MM.1S (cell line): ENCODE results near the gene LLGL1.

Experiments
- DNase-seq: peaks from one replicate; pipeline ENCODE4 v3.0.0-alpha.2; 2015
- H2AFZ ChIP-seq: fragments of 300-600 bp; sonication (generic); 2 replicates; pipeline ENCODE4 v1.6.0; 2016; ENCODE audit warnings: antibody characterized with exemption, low read length
- H3F3A ChIP-seq: fragments of 300-600 bp; sonication (generic); 2 replicates; pipeline ENCODE4 v1.6.1; 2016; ENCODE audit warnings: mild to moderate bottlenecking, antibody characterized with exemption, low read length, moderate library complexity, mixed read lengths; ENCODE audit not compliant: insufficient read depth
- H3K27ac ChIP-seq: fragments of 300-600 bp; sonication (generic); 2 replicates; pipeline ENCODE4 v1.5.1; 2016; ENCODE audit warnings: mild to moderate bottlenecking, low read length
- H3K27me3 ChIP-seq: fragments of 300-600 bp; sonication (generic); replicated peaks from 2 replicates; pipeline ENCODE4 v1.6.0; 2016; ENCODE audit warnings: low read length; ENCODE audit not compliant: insufficient read depth
- H3K36me3 ChIP-seq: fragments of 300-600 bp; sonication (generic); replicated peaks from 2 replicates; pipeline ENCODE4 v1.6.1; 2016; ENCODE audit warnings: mild to moderate bottlenecking, low read length, mixed read lengths; ENCODE audit not compliant: insufficient read depth
- H3K4me1 ChIP-seq: fragments of 300-600 bp; sonication (generic); 2 replicates; pipeline ENCODE4 v1.6.1; 2016; ENCODE audit warnings: low read length, mixed read lengths
- H3K4me2 ChIP-seq: fragments of 300-600 bp; sonication (generic); 2 replicates; pipeline ENCODE4 v1.6.0; 2016; ENCODE audit warnings: low read depth, low read length
- H3K4me3 ChIP-seq: fragments of 300-600 bp; sonication (generic); 2 replicates; pipeline ENCODE4 v1.5.1; 2016; ENCODE audit warnings: low read length, mixed read lengths
- H3K79me2 ChIP-seq: fragments of 300-600 bp; sonication (generic); 2 replicates; pipeline ENCODE4 v1.6.1; 2016; ENCODE audit warnings: mixed run types, low read length, mixed read lengths
- H3K9ac ChIP-seq: fragments of 300-600 bp; sonication (generic); 2 replicates; pipeline ENCODE4 v1.6.1; 2016; ENCODE audit warnings: low read length, mixed read lengths
- H3K9me2 ChIP-seq: fragments of 300-600 bp; sonication (generic); replicated peaks from 2 replicates; pipeline ENCODE4 v1.6.1; 2016; ENCODE audit warnings: mild to moderate bottlenecking, low read length, mixed read lengths; ENCODE audit not compliant: insufficient read depth
- H3K9me3 ChIP-seq: fragments of 300-600 bp; sonication (generic); replicated peaks from 2 replicates; pipeline ENCODE4 v1.6.1; 2016; ENCODE audit warnings: mild to moderate bottlenecking, low read length, mixed read lengths; ENCODE audit not compliant: insufficient read depth
- H4K20me1 ChIP-seq: fragments of 300-600 bp; sonication (generic); 2 replicates; pipeline ENCODE4 v1.6.1; 2016; ENCODE audit warnings: mild to moderate bottlenecking, low read length, moderate library complexity, mixed read lengths; ENCODE audit not compliant: insufficient read depth
- CTCF ChIP-seq: fragments of 300-600 bp; sonication (generic); IDR thresholded peaks from 2 replicates; pipeline ENCODE4 v1.5.1; 2016; ENCODE audit warnings: antibody characterized with exemption, low read length, mixed read lengths
- EZH2 ChIP-seq: fragments of 300-600 bp; sonication (generic); optimal IDR thresholded peaks from 2 replicates; pipeline ENCODE3; 2017; ENCODE audit warnings: low read depth, mild to moderate bottlenecking, antibody characterized with exemption, low read length, mixed read lengths
- EZH2phosphoT487 ChIP-seq: fragments of 300-600 bp; sonication (generic); IDR thresholded peaks from 2 replicates; pipeline ENCODE4 v1.6.1; 2018; ENCODE audit warnings: antibody characterized with exemption, low read length

Gene LLGL1

GRCh38 chr17:18257268-18257981, 32.0 kb downstream of the LLGL1 start:
- Histone ChIP-seq H3K27ac (peak overlapping the region; percentile 75), H3K4me1 (peaks cover 23% of the 10 kb centered on the region), H3K4me2 (peak overlapping the region; percentile 99), H3K4me3 (peak overlapping the region; percentile 83), H3K9me3 (no peaks in the 10 kb centered on the region), H4K20me1 (peaks cover 16% of the 10 kb centered on the region), H3F3A (peaks cover 29% of the 10 kb centered on the region), H3K27me3 (no peaks in the 10 kb centered on the region), H2AFZ (peak overlapping the region; percentile 86), H3K9me2 (no peaks in the 10 kb centered on the region), H3K36me3 (no peaks in the 10 kb centered on the region), H3K79me2 (peaks cover 42% of the 10 kb centered on the region), H3K9ac (peak overlapping the region; percentile 88; the same call in 1 of the 2 replicates)
- TF ChIP-seq CTCF (no peak), EZH2phosphoT487 (no peak), EZH2 (no peak)
- peak; percentile 72 for DNase-seq

GRCh38 chr17:18257982-18258355, 32.5 kb downstream of the LLGL1 start:
- DNase-seq = peak; percentile 56
- H3K27ac ChIP-seq = peak overlapping the region; percentile 75
- peak overlapping the region; percentile 83 for H3K4me3 ChIP-seq
- TF ChIP-seq EZH2phosphoT487 (no peak), EZH2 (no peak), CTCF (no peak; the same call in 1 of the 2 replicates)
- peaks cover 16% of the 10 kb centered on the region for H4K20me1 ChIP-seq
- peak overlapping the region; percentile 99 for H3K4me2 ChIP-seq
- H3F3A ChIP-seq = peaks cover 29% of the 10 kb centered on the region
- no peaks in the 10 kb centered on the region for H3K9me3 ChIP-seq
- H3K4me1 ChIP-seq = peaks cover 23% of the 10 kb centered on the region
- H3K9ac ChIP-seq = peak overlapping the region; percentile 88
- H3K9me2 ChIP-seq = no peaks in the 10 kb centered on the region
- no peaks in the 10 kb centered on the region for H3K36me3 ChIP-seq
- peak overlapping the region; percentile 86 for H2AFZ ChIP-seq
- no peaks in the 10 kb centered on the region for H3K27me3 ChIP-seq
- peaks cover 47% of the 10 kb centered on the region for H3K79me2 ChIP-seq

GRCh38 chr17:18258356-18259038, 33.1 kb downstream of the LLGL1 start, which contains the start of gene FLII:
TSS of gene FLII (minus strand) at chr17:18258738. CDS start at chr17:18258690, 48 bp downstream.
- Histone ChIP-seq H3K4me2 (peak within 1 kb of the TSS; percentile 99), H3K9ac (peak within 1 kb of the TSS; percentile 88), H3K27ac (peak within 1 kb of the TSS; percentile 75), H3K4me1 (peaks cover 23% of the 10 kb centered on the region), H3K9me2 (no peaks in the 10 kb centered on the region), H3K79me2 (peaks cover 47% of the 10 kb centered on the region), H3K36me3 (no peaks in the 10 kb centered on the region), H4K20me1 (peaks cover 16% of the 10 kb centered on the region), H3K9me3 (no peaks in the 10 kb centered on the region), H3K4me3 (peak within 1 kb of the TSS; percentile 83), H3K27me3 (no peaks in the 10 kb centered on the region), H3F3A (peaks cover 29% of the 10 kb centered on the region), H2AFZ (peak within 1 kb of the TSS; percentile 96)
- TF ChIP-seq EZH2 (no peak), EZH2phosphoT487 (no peak), CTCF (no peak)
- peak; percentile 57 for DNase-seq
